ENCODE data around the gene ANO9.

DNA sequence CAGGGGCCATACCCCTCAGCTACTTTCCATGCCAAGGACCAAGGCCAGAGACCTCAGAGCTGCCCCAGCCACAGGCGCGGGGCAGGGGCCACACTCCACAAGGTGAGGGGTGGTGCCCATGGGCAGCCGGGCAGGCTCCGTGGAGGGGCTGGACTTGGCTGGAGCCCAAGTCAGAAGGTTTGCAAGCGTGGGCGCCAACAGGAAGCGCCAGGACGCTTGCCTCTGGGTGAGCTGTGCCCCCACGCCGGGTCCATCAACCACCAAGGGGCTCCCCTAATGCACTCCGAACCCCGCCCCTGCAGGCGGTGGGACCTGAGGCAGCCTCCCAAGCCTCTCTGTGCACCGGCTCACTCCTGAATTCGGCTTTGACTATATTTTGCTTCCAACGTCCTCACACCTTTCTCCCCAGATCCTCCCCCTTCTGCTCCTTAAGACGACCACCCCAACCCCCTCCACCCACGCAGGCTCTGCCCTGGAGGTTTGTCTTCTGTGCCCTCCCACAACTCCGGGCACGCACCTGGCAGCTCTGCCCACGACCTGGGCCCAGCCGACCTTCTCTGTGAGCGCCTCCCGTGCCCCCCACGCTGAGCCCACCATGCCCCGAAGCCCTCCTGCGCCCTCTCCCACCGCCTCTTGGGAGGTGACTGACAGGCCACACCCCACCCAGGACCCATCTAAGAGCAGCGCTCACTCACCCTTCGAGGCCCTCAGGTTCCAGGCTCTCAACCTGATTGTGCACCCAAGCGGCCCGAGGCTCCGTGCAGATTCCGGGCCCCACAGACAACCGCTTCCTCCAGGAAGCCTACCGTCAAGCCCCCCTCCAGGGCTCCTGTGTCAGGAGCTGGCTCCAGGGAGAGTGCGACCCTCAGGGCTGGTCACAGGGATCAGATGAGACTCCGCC is 50.4 kb downstream of the ANO9 start:
- TF ChIP-seq EP300 (IDR thresholded peaks at IDR 0.05) (no peak), POLR2A (IDR thresholded peaks at IDR 0.05; ENCODE audit: low read depth) (no peak), POLR2AphosphoS5 (IDR thresholded peaks at IDR 0.05) (no peak)
- TF ChIP-seq, protein P1, sequence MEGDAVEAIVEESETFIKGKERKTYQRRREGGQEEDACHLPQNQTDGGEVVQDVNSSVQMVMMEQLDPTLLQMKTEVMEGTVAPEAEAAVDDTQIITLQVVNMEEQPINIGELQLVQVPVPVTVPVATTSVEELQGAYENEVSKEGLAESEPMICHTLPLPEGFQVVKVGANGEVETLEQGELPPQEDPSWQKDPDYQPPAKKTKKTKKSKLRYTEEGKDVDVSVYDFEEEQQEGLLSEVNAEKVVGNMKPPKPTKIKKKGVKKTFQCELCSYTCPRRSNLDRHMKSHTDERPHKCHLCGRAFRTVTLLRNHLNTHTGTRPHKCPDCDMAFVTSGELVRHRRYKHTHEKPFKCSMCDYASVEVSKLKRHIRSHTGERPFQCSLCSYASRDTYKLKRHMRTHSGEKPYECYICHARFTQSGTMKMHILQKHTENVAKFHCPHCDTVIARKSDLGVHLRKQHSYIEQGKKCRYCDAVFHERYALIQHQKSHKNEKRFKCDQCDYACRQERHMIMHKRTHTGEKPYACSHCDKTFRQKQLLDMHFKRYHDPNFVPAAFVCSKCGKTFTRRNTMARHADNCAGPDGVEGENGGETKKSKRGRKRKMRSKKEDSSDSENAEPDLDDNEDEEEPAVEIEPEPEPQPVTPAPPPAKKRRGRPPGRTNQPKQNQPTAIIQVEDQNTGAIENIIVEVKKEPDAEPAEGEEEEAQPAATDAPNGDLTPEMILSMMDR (IDR thresholded peaks at IDR 0.05) = no peak

Measured in esophagus muscularis mucosa (tissue), 4 donors.